Heart left ventricle (tissue), 16 donors: ENCODE data around the gene NEMP1. TPM values are rescaled to one million over a fixed set of nuclear protein-coding genes. Genes with fewer than 3 reads are reported as not detected.
"Not testable (repeated sequence)": the region's sequence is repeated elsewhere in the genome, so short reads cannot be mapped to it uniquely, and the experiment has no call there.

Experiments
- ATAC-seq, 4 donors: fragments of 200-7000 bp; cut with Tn5 transposase; one replicate each; pipeline ENCODE4 v1.9.1; 2020 to 2022; ENCODE audit warnings: moderate library complexity in 4 of 4, mild to moderate bottlenecking in 3 of 4, moderate number of reproducible peaks in 1 of 4
- DNase-seq, 5 donors: peaks; one replicate each; pipeline ENCODE4 v3.0.0-alpha.2; 2020
- H3K27ac ChIP-seq, 12 donors: fragments of 200-600 bp; sonication (generic) in 4 of 12; one replicate each; pipeline versions ENCODE4 v1.5.0 to v1.8.0; 2016 to 2022; ENCODE audit warnings: mild to moderate bottlenecking in 2 of 12
- H3K27me3 ChIP-seq, 9 donors: fragments of 200-600 bp; sonication (generic) in 2 of 9; one replicate each; pipeline versions ENCODE4 v1.5.1 to v1.8.0; 2016 to 2022; ENCODE audit warnings: mild to moderate bottlenecking in 3 of 9
- H3K36me3 ChIP-seq, 9 donors: fragments of 200-600 bp; sonication (generic) in 2 of 9; one replicate each; pipeline versions ENCODE4 v1.5.0 to v1.8.0; 2018 to 2022; ENCODE audit warnings: mild to moderate bottlenecking in 2 of 9
- H3K4me1 ChIP-seq, 12 donors: fragments of 200-600 bp; sonication (generic) in 4 of 12; one replicate each; pipeline versions ENCODE4 v1.5.0 to v1.8.0; 2016 to 2022; ENCODE audit warnings: mild to moderate bottlenecking in 3 of 12
- H3K4me3 ChIP-seq, 12 donors: fragments of 200-600 bp; sonication (generic) in 4 of 12; one replicate each; pipeline versions ENCODE4 v1.5.0 to v1.8.0; 2017 to 2022; ENCODE audit warnings: mild to moderate bottlenecking in 9 of 12, moderate library complexity in 4 of 12
- H3K9me3 ChIP-seq, 12 donors: fragments of 200-600 bp; sonication (generic) in 4 of 12; one replicate each; pipeline versions ENCODE4 v1.5.0 to v1.8.0; 2016 to 2022; ENCODE audit warnings: mild to moderate bottlenecking in 1 of 12
- CTCF ChIP-seq, 12 donors: fragments of 200-600 bp; sonication (generic) in 4 of 12; IDR thresholded peaks; one replicate each; pipeline versions ENCODE4 v1.5.0 to v1.8.0; 2018 to 2022; ENCODE audit warnings: antibody characterized with exemption in 12 of 12, mild to moderate bottlenecking in 5 of 12
- POLR2A ChIP-seq, 2 donors: fragments of 450-650 bp; IDR thresholded peaks; one replicate each; pipeline ENCODE4 v1.6.1; 2017; ENCODE audit warnings: antibody characterized with exemption in 2 of 2, mild to moderate bottlenecking in 2 of 2, moderate library complexity in 2 of 2
- WGBS, 4 donors: extraction: QIAGEN DNeasy Blood & Tissue Kit in 2 of 4; methylation state at CpG; one replicate each; pipeline versions ENCODE4 v1.1.5 to v1.1.7; 2013 to 2018; 5-methylcytosine and 5-hydroxymethylcytosine counted together
- intact Hi-C, 10 donors: fragments of 100-400 bp; cut with DNase I; formaldehyde crosslinking; loops; one replicate each; pipeline versions ENCODE4 v1.11.1 to v1.14.2; 2022
- polyA plus RNA-seq, 2 donors: library from polyadenylated mRNA; stranded (reverse); fragments of 200-250 nt; gene quantifications; one replicate each; pipeline ENCODE4 v1.2.3, GENCODE V29; 2013
- total RNA-seq, 9 donors: library from RNA; depleted of rRNA in 2 of 9; stranded (reverse); fragments of >200 nt in 2 of 9; fragmentation: NEBNext Ultra II Directional in 3 of 9; extraction: Animal tissue kit (Norgen Biotek cat#: 25700) in 3 of 9; gene quantifications; one replicate each; pipeline versions ENCODE4 v1.1.0 to v1.2.4, GENCODE V29; 2016 to 2023
- donor health status: ischemic (EF 13 %, LVEDD 7.1; RV severe dilation, severe dysfunction).
- donor health status: healthy with polysubstance abuse.
- donor health status: DM: no; HTN: yes; CAD: no.
- donor health status: DM: no; HTN: no; CAD: no.
- donor health status: ischemic (EF 25% LVEDD 6.9; RV normal size, moderate dysfunction).
- donor health status: ischemic (EF 25% LVEDD 5.7; RV mildly dilated, moderate dysfunction).
- donor health status: healthy.
- donor health status: DM: yes; HTN: yes; CAD: no.
- donor health status: ischemic (EF 35%, LVEDD 5.7; RV mildly dilated, moderate dysfunction).
- donor health status: nonischemic (EF 11% LVEDD 7.7; RV severe dilation, severe dysfunction).
- donor health status: DM: yes; HTN: yes; CAD: no.
- donor health status: PGD.
- donor health status: ischemic (EF 29% LVEDD 5.4; RV normal size, mild dysfunction).
- donor health status: nonischemic (EF 23%, LVEDD 6.1; RV moderate dilation, normal function).

NEMP1 gene
- total and polyA plus RNA-seq, 11 donors: 1.4 to 12.0 (median 3.5) TPM

GRCh38 chr12:57058454-57058853, 20.1 kb downstream of the NEMP1 start:
- Histone ChIP-seq H3K4me1 (peaks cover 0 to 25% (median 0%) of the 10 kb centered on the region in 12 donors), H3K27me3 (no peaks in the 10 kb centered on the region), H3K9me3 (no peaks in the 10 kb centered on the region), H3K27ac (no peak overlapping the region), H3K4me3 (no peak overlapping the region), H3K36me3 (peaks cover 0 to 42% (median 29%) of the 10 kb centered on the region in 9 donors)
- no peak for DNase-seq
- no peak for ATAC-seq
- intact Hi-C loops: loop anchor here in 2 of 10 donors (5.0 kb wide), 2 partner anchors 36 to 46 kb away; no protein-coding TSS in a partner anchor
- WGBS, 4 donors: 90 to 95% (median 93%) methylated on average over 1 of the region's 1 CpG
- TF ChIP-seq POLR2A (IDR thresholded peaks at IDR 0.05): no peak
- TF ChIP-seq CTCF (IDR thresholded peaks at IDR 0.05): no peak

GRCh38 chr12:57057067-57057751, 21.4 kb downstream of the NEMP1 start:
- 93 to 97% (median 95%) methylated on average over 6 of the region's 6 CpGs for WGBS, 4 donors
- Histone ChIP-seq H3K36me3 (peaks cover 0 to 42% (median 27%) of the 10 kb centered on the region in 9 donors), H3K27me3 (no peaks in the 10 kb centered on the region), H3K4me1 (peaks cover 0 to 20% (median 0%) of the 10 kb centered on the region in 12 donors), H3K27ac (peak overlapping the region in 1 of 12 donors; percentile 64), H3K4me3 (no peak overlapping the region), H3K9me3 (no peaks in the 10 kb centered on the region)
- intact Hi-C loops: loop anchor here in 2 of 10 donors (5.0 kb wide), 2 partner anchors 35 to 45 kb away; no protein-coding TSS in a partner anchor
- ATAC-seq: no peak
- TF ChIP-seq CTCF (IDR thresholded peaks at IDR 0.05): no peak
- TF ChIP-seq POLR2A (IDR thresholded peaks at IDR 0.05): no peak
- no peak for DNase-seq

GRCh38 chr12:57055824-57056223, 22.8 kb downstream of the NEMP1 start:
- TF ChIP-seq POLR2A (IDR thresholded peaks at IDR 0.05): no peak
- no peak for TF ChIP-seq CTCF (IDR thresholded peaks at IDR 0.05)
- DNase-seq (no peak), ATAC-seq (no peak)
- Histone ChIP-seq H3K27ac (peak overlapping the region in 1 of 12 donors; percentile 64), H3K9me3 (no peaks in the 10 kb centered on the region), H3K4me1 (peaks cover 0 to 20% (median 0%) of the 10 kb centered on the region in 12 donors), H3K27me3 (no peaks in the 10 kb centered on the region), H3K4me3 (no peak overlapping the region), H3K36me3 (peaks cover 0 to 38% (median 27%) of the 10 kb centered on the region in 9 donors)
- intact Hi-C loops: loop anchor here in 2 of 10 donors (5.0 kb wide), 2 partner anchors 34 to 44 kb away; no protein-coding TSS in a partner anchor
- 63 to 73% (median 67%) methylated on average over 3 of the region's 3 CpGs for WGBS, 4 donors

GRCh38 chr12:57053901-57054300, 24.7 kb downstream of the NEMP1 start:
- ATAC-seq, intact Hi-C loops, H3K27me3 ChIP-seq, H3K27ac ChIP-seq, H3K9me3 ChIP-seq, H3K4me3 ChIP-seq, DNase-seq: not testable (repeated sequence)
- Histone ChIP-seq H3K36me3 (peaks cover 0 to 19% (median 13%) of the 10 kb centered on the region in 9 donors), H3K4me1 (peaks cover 0 to 22% (median 0%) of the 10 kb centered on the region in 12 donors)
- 95 to 96% (median 96%) methylated on average over 4 of the region's 4 CpGs for WGBS, 4 donors

GRCh38 chr12:57053146-57053545, 25.4 kb downstream of the NEMP1 start:
- H3K27ac ChIP-seq, H3K27me3 ChIP-seq, H3K4me3 ChIP-seq, DNase-seq, intact Hi-C loops, H3K9me3 ChIP-seq, ATAC-seq: not testable (repeated sequence)
- Histone ChIP-seq H3K36me3 (peaks cover 0 to 12% (median 5%) of the 10 kb centered on the region in 9 donors), H3K4me1 (peaks cover 0 to 29% (median 0%) of the 10 kb centered on the region in 12 donors)
- WGBS, 4 donors: 94 to 99% (median 96%) methylated on average over 4 of the region's 4 CpGs
